ENCODE measurements around the gene C5AR1. TPM values are rescaled to one million over a fixed set of nuclear protein-coding genes. Genes with fewer than 3 reads are reported as not detected.
"Not testable (repeated sequence)": the region's sequence is repeated elsewhere in the genome, so short reads cannot be mapped to it uniquely, and the experiment has no call there.

The C5AR1 gene
- total and polyA plus RNA-seq, 3 donors from 2014 or later = 3.5 to 6.1 (median 3.9) TPM

DNA sequence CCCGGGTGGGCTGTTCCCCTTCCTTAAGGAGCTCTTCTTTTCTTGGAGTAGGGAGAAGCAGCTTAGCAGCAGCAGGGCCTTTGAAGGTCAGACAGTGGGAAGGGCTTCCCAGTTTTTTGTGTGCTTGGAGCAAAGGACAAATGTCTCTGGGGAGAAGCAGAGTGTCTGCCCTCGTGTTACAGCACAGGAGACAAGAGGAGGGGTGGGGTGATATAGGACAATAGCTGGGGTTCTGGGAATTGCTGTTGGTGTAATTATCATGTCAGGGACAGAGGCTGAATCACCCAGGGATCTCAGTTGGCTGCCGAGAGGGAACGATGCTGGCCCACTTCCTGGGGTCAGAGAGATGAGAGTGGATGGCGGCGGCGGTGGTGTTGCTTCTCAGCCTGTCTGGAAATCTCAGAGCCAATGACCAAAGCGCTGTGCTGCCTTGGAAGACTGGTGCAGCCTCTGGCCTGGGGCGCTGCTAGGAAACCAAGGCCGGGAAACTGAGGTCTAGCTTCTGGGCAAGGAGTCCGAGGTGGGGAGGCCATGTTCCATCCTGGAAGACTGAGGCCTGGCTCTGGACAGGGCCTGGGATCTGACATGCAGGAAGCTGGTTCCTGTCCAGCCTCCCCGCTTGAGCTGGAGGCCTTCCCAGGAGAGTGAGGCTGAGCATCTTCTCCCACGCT lies 33.7 kb upstream of the C5AR1 start:
- WGBS, 2 donors = 7 to 26% methylated on average over 10 to 12 of the region's 13 CpGs
- H3K27ac ChIP-seq = peak overlapping the region; percentile 65 to 84
- TF ChIP-seq CTCF (IDR thresholded peaks at IDR 0.05) (no peak), POLR2A (IDR thresholded peaks at IDR 0.05) (no peak)
- no peaks in the 10 kb centered on the region for H3K27me3 ChIP-seq
- peak overlapping the region in 1 of 2 donors; percentile 86 for H3K4me3 ChIP-seq
- H3K9me3 ChIP-seq = no peaks in the 10 kb centered on the region
- peaks cover 24% of the 10 kb centered on the region for H3K4me1 ChIP-seq
- intact Hi-C loops (cut with DNase I; ENCODE audit: low total_unique reads) = no loop called here
- no peaks in the 10 kb centered on the region for H3K36me3 ChIP-seq (ENCODE audit: low read depth, missing control alignments)
- peak; percentile 66 for DNase-seq

- H3K36me3 ChIP-seq (ENCODE audit: low read depth, missing control alignments); intact Hi-C loops (cut with DNase I; ENCODE audit: low total_unique reads); H3K4me3 ChIP-seq; H3K27me3 ChIP-seq; DNase-seq; H3K9me3 ChIP-seq: not testable (repeated sequence)
- Histone ChIP-seq H3K27ac (peak overlapping the region in 1 of 2 donors; percentile 84), H3K4me1 (peaks cover 24% of the 10 kb centered on the region)
- 57 to 63% methylated on average over 3 of the region's 3 CpGs for WGBS, 2 donors
Observed at GRCh38 chr19:47276513-47276912, 33.1 kb upstream of the C5AR1 start.

DNA sequence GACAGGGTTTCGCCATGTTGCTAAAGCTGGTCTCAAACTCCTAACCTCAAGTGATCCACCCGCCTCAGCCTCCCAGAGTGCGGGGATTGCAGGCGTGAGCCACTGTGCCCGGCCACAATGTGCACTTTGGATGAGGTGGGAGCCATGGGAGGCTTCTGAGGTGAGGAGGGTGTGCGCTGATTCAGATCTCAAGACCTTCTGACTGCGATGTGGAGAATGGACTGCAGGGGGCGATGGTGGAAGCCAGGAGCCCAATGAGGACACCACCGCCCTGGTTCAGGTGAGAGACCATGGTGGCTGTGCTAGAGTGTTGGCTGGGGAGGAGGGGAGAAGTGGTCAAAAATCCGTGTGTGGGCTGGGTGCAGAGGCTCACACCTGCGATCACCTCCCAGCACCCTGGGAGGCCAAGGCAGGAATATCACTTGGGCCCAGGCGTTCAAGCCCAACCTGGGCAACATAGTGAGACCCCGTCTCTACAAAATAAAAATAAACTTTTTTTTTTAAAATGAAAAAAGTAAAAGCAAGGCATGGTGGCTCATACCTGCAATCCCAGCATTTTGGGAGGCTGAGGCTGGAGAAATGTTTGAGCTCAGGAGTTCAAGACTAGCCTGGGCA lies 29.4 kb upstream of the C5AR1 start:
- Histone ChIP-seq H3K36me3 (ENCODE audit: low read depth, missing control alignments) (no peaks in the 10 kb centered on the region), H3K27me3 (no peaks in the 10 kb centered on the region), H3K9me3 (no peaks in the 10 kb centered on the region), H3K4me3 (no peak overlapping the region), H3K27ac (no peak overlapping the region), H3K4me1 (peaks cover 13% of the 10 kb centered on the region)
- peak; percentile 40 for DNase-seq
- intact Hi-C loops (cut with DNase I; ENCODE audit: low total_unique reads) = no loop called here
- TF ChIP-seq POLR2A (IDR thresholded peaks at IDR 0.05) = no peak
- TF ChIP-seq CTCF (IDR thresholded peaks at IDR 0.05) = peak in 1 of 3 experiments; percentile 17
- 93 to 95% methylated on average over 13 of the region's 13 CpGs for WGBS, 2 donors

DNA sequence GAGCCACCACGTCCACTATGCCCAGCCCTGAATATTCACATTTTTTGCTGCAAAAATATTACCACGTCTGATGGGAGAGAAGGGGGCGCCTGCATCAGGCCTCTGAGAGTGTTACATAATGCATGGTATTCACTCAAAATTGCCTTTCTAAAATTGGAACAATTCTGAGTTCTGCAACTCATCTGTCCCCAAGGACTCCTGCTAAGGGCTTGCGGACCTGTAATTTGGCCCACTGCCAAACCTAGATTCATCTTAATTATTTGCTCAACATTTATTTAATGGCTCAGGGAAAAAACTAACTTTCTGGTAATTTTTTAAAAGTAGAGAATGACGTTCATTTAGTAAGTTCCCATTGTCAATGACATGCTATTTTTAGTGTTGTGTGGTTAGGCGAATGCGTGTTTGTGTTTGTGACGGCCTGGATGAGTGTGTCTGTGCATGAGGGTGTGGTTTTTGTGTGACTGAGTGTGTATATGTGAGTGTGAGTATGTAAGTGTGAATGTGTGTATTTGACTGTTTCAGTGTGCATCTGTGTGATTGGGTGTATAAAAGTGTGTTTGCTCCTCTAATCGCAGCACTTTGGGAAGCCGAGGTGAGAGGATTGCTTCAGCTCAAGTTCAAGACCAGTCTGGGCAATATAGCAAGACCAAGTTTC lies 26.1 kb upstream of the C5AR1 start:
- intact Hi-C loops (cut with DNase I; ENCODE audit: low total_unique reads) = no loop called here
- Histone ChIP-seq H3K4me3 (no peak overlapping the region), H3K4me1 (no peaks in the 10 kb centered on the region), H3K27me3 (no peaks in the 10 kb centered on the region), H3K27ac (no peak overlapping the region), H3K9me3 (no peaks in the 10 kb centered on the region), H3K36me3 (ENCODE audit: low read depth, missing control alignments) (no peaks in the 10 kb centered on the region)
- TF ChIP-seq POLR2A (IDR thresholded peaks at IDR 0.05) = no peak
- no peak for TF ChIP-seq CTCF (IDR thresholded peaks at IDR 0.05)
- WGBS, 2 donors = 78 to 81% methylated on average over 10 of the region's 10 CpGs
- no peak for DNase-seq

DNA sequence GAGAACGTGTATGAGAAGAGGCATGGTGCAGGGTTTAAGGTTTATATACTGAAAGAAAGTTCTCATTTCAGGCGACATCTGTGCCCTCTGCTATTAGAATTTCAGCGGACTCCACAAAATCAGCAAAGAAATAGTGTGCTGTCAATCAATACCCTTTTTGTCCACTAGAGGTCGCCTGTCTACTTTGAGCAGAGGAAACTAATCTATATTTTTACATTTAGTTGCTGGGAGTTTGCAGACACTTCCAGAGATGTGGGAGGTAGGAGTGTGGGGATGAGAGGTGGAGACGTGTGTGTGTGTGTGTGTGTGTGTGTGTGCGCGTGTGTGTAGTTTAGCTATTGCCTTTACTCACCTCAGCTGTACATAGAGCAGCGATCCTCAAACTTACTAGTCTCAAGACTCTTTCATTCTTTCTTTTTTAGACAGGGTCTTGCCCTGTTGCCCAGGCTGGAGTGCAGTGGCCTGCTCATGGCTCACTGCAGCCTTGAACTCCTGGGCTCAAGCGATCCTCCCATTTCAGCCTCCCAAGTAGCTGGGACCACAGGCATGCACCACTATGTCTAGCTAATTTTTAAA lies 25.2 kb upstream of the C5AR1 start:
- Histone ChIP-seq H3K9me3 (no peaks in the 10 kb centered on the region), H3K36me3 (ENCODE audit: low read depth, missing control alignments) (no peaks in the 10 kb centered on the region), H3K4me3 (no peak overlapping the region), H3K4me1 (peaks cover 1% of the 10 kb centered on the region), H3K27me3 (no peaks in the 10 kb centered on the region), H3K27ac (no peak overlapping the region)
- intact Hi-C loops (cut with DNase I; ENCODE audit: low total_unique reads) = no loop called here
- no peak for TF ChIP-seq POLR2A (IDR thresholded peaks at IDR 0.05)
- peak; percentile 77 to 99 (median 84) for TF ChIP-seq CTCF (IDR thresholded peaks at IDR 0.05)
- WGBS, 2 donors = 31 to 35% methylated on average over 7 to 9 of the region's 9 CpGs
- peak; percentile 53 for DNase-seq

All from testis (tissue), 3 donors.